C4-2B (cell line): ENCODE measurements around the gene ECHDC1.

Experiments
- ZFX ChIP-seq: fragments of 450-650 bp; IDR thresholded peaks from 2 replicates; pipeline ENCODE4 v1.6.1; 2017
- TF ChIP-seq, protein P1 (sequence below): fragments of 450-650 bp; conservative IDR thresholded peaks from 2 replicates; pipeline ENCODE4 v1.5.1; 2017; ENCODE audit warnings: mild to moderate bottlenecking

DNA sequence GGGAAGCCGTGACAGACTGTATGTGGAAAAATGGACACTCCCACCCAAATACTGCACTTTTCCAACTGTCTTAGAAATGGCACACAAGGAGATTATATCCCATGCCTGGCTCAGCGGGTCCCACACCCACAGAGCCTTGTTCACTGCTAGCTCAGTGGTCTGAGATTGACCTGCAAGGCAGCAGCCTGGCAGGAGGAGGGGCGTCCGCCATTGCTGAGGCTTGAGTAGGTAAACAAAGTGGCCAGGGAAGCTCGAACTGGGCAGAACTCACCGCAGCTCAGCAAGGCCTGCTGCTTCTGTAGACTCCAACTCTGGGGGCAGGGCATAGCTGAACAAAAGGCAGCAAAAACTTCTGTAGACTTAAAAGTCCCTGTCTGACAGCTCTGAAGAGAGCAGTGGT lies 88.1 kb downstream of the ECHDC1 start:
- TF ChIP-seq, protein P1, sequence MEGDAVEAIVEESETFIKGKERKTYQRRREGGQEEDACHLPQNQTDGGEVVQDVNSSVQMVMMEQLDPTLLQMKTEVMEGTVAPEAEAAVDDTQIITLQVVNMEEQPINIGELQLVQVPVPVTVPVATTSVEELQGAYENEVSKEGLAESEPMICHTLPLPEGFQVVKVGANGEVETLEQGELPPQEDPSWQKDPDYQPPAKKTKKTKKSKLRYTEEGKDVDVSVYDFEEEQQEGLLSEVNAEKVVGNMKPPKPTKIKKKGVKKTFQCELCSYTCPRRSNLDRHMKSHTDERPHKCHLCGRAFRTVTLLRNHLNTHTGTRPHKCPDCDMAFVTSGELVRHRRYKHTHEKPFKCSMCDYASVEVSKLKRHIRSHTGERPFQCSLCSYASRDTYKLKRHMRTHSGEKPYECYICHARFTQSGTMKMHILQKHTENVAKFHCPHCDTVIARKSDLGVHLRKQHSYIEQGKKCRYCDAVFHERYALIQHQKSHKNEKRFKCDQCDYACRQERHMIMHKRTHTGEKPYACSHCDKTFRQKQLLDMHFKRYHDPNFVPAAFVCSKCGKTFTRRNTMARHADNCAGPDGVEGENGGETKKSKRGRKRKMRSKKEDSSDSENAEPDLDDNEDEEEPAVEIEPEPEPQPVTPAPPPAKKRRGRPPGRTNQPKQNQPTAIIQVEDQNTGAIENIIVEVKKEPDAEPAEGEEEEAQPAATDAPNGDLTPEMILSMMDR, result no peak
- no peak for TF ChIP-seq ZFX
